ENCODE data around the gene CACNA1I. TPM values are rescaled to one million over a fixed set of nuclear protein-coding genes. Genes with fewer than 3 reads are reported as not detected.

CACNA1I gene
- total and polyA plus RNA-seq, 10 donors: 0.24 to 4.1 (median 1.1) TPM

DNA sequence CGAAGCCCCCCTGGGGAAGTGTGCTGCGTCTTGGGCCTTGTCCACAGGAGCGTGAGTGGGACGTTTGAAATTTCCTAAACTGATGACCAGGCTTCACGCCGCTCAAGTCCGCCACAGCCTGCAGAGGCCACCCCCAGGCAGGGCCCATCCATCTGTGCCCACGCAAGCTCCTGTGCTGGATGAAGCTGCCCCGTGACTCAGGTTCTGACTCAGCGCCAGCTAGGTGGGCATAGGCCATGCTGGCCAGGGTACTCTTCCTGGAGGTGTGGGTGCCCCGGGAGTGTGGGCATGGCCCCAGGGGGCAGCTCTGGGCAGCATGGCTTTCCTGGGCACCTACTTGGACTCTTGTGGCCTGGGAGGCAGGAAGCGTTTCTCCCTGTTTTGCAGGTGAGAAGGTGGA, 134.8 kb downstream of the CACNA1I start:
- DNase-seq: no peak
- TF ChIP-seq, protein P1, sequence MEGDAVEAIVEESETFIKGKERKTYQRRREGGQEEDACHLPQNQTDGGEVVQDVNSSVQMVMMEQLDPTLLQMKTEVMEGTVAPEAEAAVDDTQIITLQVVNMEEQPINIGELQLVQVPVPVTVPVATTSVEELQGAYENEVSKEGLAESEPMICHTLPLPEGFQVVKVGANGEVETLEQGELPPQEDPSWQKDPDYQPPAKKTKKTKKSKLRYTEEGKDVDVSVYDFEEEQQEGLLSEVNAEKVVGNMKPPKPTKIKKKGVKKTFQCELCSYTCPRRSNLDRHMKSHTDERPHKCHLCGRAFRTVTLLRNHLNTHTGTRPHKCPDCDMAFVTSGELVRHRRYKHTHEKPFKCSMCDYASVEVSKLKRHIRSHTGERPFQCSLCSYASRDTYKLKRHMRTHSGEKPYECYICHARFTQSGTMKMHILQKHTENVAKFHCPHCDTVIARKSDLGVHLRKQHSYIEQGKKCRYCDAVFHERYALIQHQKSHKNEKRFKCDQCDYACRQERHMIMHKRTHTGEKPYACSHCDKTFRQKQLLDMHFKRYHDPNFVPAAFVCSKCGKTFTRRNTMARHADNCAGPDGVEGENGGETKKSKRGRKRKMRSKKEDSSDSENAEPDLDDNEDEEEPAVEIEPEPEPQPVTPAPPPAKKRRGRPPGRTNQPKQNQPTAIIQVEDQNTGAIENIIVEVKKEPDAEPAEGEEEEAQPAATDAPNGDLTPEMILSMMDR (IDR thresholded peaks at IDR 0.05 in 8 of 11, conservative IDR thresholded peaks at IDR 0.05 in 3 of 11): no peak
- TF ChIP-seq POLR2AphosphoS5 (IDR thresholded peaks at IDR 0.05) (no peak), POLR2A (IDR thresholded peaks at IDR 0.05) (no peak)
- H3K4me1 ChIP-seq: peaks cover 0 to 2% (median 0%) of the 10 kb centered on the region in 6 donors
- WGBS, 5 donors: 93 to 96% (median 94%) methylated on average over 8 to 12 of the region's 12 CpGs
- intact Hi-C loops (cut with DNase I; ENCODE audit: low total_unique reads): no loop called here
- no peaks in the 10 kb centered on the region for H3K9me3 ChIP-seq
- no peak overlapping the region for H3K27ac ChIP-seq
- no peaks in the 10 kb centered on the region for H3K36me3 ChIP-seq
- H3K4me3 ChIP-seq: no peak overlapping the region
- H3K27me3 ChIP-seq (replicated peaks in 1 of 7): peaks cover 0 to 31% (median 0%) of the 10 kb centered on the region in 7 donors

DNA sequence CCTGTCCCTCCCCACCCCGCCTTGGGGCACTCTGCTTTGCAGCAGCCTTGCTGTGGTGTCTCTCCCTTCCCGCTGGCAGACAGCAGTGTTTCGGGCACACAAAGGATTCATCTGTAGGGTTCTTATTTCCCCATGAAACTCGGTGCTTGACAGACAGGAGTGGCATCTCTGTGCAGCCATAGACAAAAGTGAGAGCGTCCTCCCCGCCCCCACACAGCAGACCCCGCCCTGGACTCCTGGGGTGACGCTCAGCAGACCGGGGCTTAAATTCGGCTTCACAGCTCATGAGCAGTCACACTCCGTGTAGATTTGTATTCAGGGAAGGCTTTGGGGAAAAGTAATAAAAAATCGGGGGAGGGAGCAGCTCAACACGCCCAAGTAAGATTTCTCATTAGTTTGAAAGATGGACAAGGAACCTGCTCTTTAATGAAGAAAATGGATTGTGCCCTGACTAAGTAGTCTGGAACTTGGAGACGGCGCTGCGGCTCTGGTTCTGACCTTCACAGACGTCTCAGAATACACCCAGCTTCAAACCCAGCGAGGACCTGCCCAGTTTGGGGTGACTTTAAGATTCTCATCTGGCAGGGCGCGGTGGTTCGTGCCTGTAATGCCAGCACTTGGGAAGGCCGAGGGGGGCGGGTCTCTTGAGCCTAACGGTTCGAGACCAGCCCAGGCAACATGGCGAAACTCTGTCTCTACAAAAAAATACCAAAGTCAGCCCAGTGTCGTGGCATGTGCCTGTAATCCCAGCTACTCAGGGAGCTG, 136.0 kb downstream of the CACNA1I start:
- no peak for DNase-seq
- H3K4me3 ChIP-seq: no peak overlapping the region
- TF ChIP-seq POLR2A (IDR thresholded peaks at IDR 0.05): no peak
- TF ChIP-seq, protein P1 (IDR thresholded peaks at IDR 0.05 in 8 of 11, conservative IDR thresholded peaks at IDR 0.05 in 3 of 11): no peak
- no peak for TF ChIP-seq POLR2AphosphoS5 (IDR thresholded peaks at IDR 0.05)
- peaks cover 0 to 37% (median 0%) of the 10 kb centered on the region in 7 donors for H3K27me3 ChIP-seq (replicated peaks in 1 of 7)
- no peaks in the 10 kb centered on the region for H3K36me3 ChIP-seq
- peaks cover 0 to 10% (median 0%) of the 10 kb centered on the region in 6 donors for H3K4me1 ChIP-seq
- no peak overlapping the region for H3K27ac ChIP-seq
- intact Hi-C loops (cut with DNase I; ENCODE audit: low total_unique reads): no loop called here
- no peaks in the 10 kb centered on the region for H3K9me3 ChIP-seq
- WGBS, 5 donors: 82 to 87% (median 83%) methylated on average over 26 to 27 of the region's 27 CpGs

DNA sequence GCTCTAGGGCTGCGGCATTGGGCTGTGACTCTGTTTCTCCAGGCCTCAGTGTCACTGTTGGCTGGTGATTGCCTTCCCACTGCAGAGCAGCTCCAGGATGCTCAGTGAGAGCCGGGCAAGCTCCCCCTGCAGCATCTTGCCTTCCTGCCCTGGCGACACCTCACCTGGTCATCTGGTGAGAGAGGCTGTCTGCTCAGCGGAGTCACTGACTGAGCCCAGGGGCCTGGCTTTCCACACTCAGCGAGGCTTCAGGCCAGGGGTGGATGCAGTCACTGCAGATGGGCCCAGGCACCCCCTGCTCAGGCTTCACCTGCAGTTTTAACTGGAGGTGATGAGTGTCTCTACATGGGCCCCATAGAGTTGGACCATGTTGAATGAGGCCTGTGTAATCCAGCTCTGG, 136.8 kb downstream of the CACNA1I start:
- TF ChIP-seq, protein P1 (IDR thresholded peaks at IDR 0.05 in 8 of 11, conservative IDR thresholded peaks at IDR 0.05 in 3 of 11): no peak
- TF ChIP-seq POLR2A (IDR thresholded peaks at IDR 0.05) (no peak), POLR2AphosphoS5 (IDR thresholded peaks at IDR 0.05) (no peak)
- DNase-seq: no peak
- no peak overlapping the region for H3K27ac ChIP-seq
- 92 to 100% (median 100%) methylated on average over 3 to 5 of the region's 5 CpGs for WGBS, 5 donors
- intact Hi-C loops (cut with DNase I; ENCODE audit: low total_unique reads): no loop called here
- H3K36me3 ChIP-seq: no peaks in the 10 kb centered on the region
- peaks cover 0 to 43% (median 0%) of the 10 kb centered on the region in 7 donors for H3K27me3 ChIP-seq (replicated peaks in 1 of 7)
- peaks cover 0 to 10% (median 0%) of the 10 kb centered on the region in 6 donors for H3K4me1 ChIP-seq
- H3K4me3 ChIP-seq: no peak overlapping the region
- H3K9me3 ChIP-seq: no peaks in the 10 kb centered on the region

DNA sequence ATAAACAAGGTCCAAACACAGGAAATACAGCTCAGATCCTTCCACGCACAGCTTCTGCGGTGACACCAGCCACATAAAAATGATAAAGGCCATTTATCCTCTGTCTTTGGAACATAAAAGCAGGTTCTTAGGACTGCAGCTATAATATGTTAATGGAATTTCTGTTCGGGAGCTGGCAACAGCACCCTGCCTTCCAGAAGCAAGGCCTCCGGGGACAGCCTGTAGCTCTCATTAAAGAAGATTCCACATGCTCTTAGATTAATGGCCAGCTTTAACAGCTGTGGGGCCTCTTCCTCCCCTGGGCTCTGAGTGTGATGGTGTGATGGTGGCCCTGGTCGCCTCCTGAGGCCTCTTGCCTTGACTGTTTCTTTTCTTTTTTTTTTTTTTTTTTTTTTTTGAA, 137.3 kb downstream of the CACNA1I start:
- no peak for DNase-seq
- H3K27ac ChIP-seq: no peak overlapping the region
- WGBS, 5 donors: 80 to 89% (median 82%) methylated on average over 5 of the region's 5 CpGs
- H3K27me3 ChIP-seq (replicated peaks in 1 of 7): peaks cover 0 to 48% (median 0%) of the 10 kb centered on the region in 7 donors
- H3K36me3 ChIP-seq: no peaks in the 10 kb centered on the region
- H3K4me3 ChIP-seq: no peak overlapping the region
- H3K4me1 ChIP-seq: peaks cover 0 to 10% (median 0%) of the 10 kb centered on the region in 6 donors
- TF ChIP-seq POLR2AphosphoS5 (IDR thresholded peaks at IDR 0.05): no peak
- TF ChIP-seq, protein P1 (IDR thresholded peaks at IDR 0.05 in 8 of 11, conservative IDR thresholded peaks at IDR 0.05 in 3 of 11): no peak
- intact Hi-C loops (cut with DNase I; ENCODE audit: low total_unique reads): no loop called here
- no peaks in the 10 kb centered on the region for H3K9me3 ChIP-seq

All from spleen (tissue), 11 donors.